ENCODE results near the gene RET.

RET gene

DNA sequence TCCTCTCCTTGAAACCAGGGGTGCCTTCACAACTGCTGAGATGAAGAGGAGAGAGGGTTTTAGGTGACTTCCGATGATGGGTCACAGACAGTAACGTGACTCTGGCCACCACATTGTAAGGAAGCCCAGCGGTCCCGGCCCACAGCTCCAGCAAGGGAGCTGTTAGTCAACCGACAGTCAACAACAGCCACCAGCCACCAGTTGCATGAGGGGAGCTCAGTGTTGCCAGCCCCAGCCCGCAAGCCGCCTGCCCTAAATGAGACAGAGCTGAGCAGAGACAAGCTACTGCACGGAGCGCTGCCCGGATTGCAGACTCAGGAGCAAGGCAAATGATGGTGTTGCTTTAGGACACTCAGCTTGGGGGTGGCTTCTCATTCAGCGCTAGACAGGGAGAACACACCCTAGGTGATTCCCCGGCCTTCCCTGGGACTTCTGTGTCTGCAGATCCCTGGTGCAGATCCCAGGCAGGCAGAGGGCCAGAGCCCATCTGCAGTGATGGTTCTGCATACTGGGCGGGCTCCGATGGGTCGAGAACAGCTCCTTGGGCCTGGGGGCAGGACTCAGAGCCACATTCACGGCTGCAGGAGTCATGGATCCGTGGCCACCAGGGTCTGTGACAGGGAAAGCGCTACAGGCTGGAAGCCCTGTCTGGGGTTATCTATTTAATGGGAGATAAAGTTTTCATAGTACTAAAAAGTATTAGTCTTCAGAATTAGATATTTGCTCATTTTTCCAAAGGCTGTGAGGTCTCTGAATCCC lies 14.3 kb upstream of the RET start:
- Histone ChIP-seq H3K9me2 (replicated peaks; ENCODE audit: control insufficient read depth, low read length) (no peaks in the 10 kb centered on the region), H3K36me3 (ENCODE audit: control insufficient read depth, low read length) (no peaks in the 10 kb centered on the region), H3K27ac (ENCODE audit: low read depth, low read length) (no peak overlapping the region), H3K4me2 (ENCODE audit: low read length) (no peak overlapping the region), H3K9me3 (ENCODE audit: control insufficient read depth, insufficient read depth, low read length) (no peaks in the 10 kb centered on the region), H3K4me3 (ENCODE audit: low read length) (no peak overlapping the region), H4K20me1 (ENCODE audit: control insufficient read depth, insufficient read depth, low read depth, low read length) (no peaks in the 10 kb centered on the region), H3K4me1 (ENCODE audit: control insufficient read depth, low read length) (no peaks in the 10 kb centered on the region), H3K79me2 (ENCODE audit: control insufficient read depth, low read length) (no peaks in the 10 kb centered on the region), H3F3A (ENCODE audit: control insufficient read depth, insufficient read depth) (no peaks in the 10 kb centered on the region), H3K27me3 (ENCODE audit: control insufficient read depth, low read length) (no peaks in the 10 kb centered on the region)
- TF ChIP-seq EZH2phosphoT487 (IDR thresholded peaks at IDR 0.05; ENCODE audit: borderline replicate concordance, low read length), result no peak
- TF ChIP-seq, protein P1, sequence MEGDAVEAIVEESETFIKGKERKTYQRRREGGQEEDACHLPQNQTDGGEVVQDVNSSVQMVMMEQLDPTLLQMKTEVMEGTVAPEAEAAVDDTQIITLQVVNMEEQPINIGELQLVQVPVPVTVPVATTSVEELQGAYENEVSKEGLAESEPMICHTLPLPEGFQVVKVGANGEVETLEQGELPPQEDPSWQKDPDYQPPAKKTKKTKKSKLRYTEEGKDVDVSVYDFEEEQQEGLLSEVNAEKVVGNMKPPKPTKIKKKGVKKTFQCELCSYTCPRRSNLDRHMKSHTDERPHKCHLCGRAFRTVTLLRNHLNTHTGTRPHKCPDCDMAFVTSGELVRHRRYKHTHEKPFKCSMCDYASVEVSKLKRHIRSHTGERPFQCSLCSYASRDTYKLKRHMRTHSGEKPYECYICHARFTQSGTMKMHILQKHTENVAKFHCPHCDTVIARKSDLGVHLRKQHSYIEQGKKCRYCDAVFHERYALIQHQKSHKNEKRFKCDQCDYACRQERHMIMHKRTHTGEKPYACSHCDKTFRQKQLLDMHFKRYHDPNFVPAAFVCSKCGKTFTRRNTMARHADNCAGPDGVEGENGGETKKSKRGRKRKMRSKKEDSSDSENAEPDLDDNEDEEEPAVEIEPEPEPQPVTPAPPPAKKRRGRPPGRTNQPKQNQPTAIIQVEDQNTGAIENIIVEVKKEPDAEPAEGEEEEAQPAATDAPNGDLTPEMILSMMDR (IDR thresholded peaks at IDR 0.05; ENCODE audit: low read depth, low read length, poor library complexity, severe bottlenecking), result no peak

DNA sequence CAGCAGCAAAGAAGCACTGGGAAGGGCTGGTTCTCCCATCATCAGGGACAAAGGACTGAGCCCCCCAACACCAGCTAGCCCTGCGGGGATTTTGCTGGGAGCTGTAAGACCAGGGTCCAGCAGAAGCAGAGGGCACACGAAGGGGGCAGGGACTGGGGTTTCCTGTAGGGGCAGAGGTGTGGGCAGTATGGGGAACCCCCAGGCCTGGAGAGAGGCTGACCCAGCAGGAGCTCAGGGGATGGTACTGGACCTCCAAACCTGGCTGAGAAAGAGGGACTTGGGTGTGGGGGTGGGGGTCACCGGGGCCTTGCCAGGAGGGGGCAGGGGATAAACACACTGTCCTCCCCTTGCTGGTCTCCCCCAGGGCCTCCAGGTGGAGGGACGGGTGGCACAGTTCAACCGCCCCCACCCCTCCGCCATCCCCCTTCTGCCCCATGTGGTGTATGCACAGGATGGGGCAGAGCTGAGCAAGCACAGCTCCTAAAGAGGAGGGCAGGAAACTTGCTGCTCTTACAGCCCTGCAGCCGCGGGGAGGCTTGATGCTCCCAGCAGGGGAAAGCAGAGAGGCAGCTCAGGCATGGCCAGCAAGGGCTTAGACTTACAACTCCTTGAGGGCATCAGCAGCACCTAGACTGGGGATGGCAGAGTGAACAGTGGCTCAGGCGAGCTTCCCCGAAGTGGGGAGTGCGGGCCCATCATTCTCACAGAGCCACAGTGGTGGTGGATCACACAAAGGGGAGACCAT lies 12.4 kb upstream of the RET start:
- no peaks in the 10 kb centered on the region for H3F3A ChIP-seq (ENCODE audit: control insufficient read depth, insufficient read depth)
- no peaks in the 10 kb centered on the region for H3K27me3 ChIP-seq (ENCODE audit: control insufficient read depth, low read length)
- TF ChIP-seq, protein P1 (IDR thresholded peaks at IDR 0.05; ENCODE audit: low read depth, low read length, poor library complexity, severe bottlenecking), result no peak
- TF ChIP-seq EZH2phosphoT487 (IDR thresholded peaks at IDR 0.05; ENCODE audit: borderline replicate concordance, low read length), result no peak
- H3K4me3 ChIP-seq (ENCODE audit: low read length), result no peak overlapping the region
- H3K9me2 ChIP-seq (replicated peaks; ENCODE audit: control insufficient read depth, low read length), result no peaks in the 10 kb centered on the region
- H4K20me1 ChIP-seq (ENCODE audit: control insufficient read depth, insufficient read depth, low read depth, low read length), result no peaks in the 10 kb centered on the region
- H3K27ac ChIP-seq (ENCODE audit: low read depth, low read length), result no peak overlapping the region
- no peaks in the 10 kb centered on the region for H3K4me1 ChIP-seq (ENCODE audit: control insufficient read depth, low read length)
- no peaks in the 10 kb centered on the region for H3K79me2 ChIP-seq (ENCODE audit: control insufficient read depth, low read length)
- H3K36me3 ChIP-seq (ENCODE audit: control insufficient read depth, low read length), result no peaks in the 10 kb centered on the region
- H3K4me2 ChIP-seq (ENCODE audit: low read length), result no peak overlapping the region
- no peaks in the 10 kb centered on the region for H3K9me3 ChIP-seq (ENCODE audit: control insufficient read depth, insufficient read depth, low read length)

DNA sequence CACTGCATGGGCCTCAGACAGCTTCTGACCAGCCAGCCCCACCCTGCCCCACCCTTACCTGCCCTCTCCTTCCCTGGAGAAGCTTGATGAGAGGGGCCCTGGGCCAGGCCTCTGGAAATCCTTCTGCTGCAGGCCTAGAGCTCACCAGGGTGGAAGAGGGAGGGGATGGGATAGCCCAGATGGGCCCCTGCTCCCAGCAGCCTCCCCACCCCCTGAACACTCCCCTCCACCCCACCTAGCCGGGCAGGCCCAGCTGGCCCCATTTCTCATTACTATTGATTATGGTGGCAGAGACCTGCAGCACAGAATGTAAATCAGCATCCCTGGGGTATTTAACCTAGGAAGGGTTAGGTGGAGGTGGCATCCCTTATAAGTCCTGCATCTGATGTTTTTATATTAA lies 11.6 kb upstream of the RET start:
- Histone ChIP-seq H3K4me2 (ENCODE audit: low read length) (no peak overlapping the region), H3K36me3 (ENCODE audit: control insufficient read depth, low read length) (no peaks in the 10 kb centered on the region), H3K27ac (ENCODE audit: low read depth, low read length) (no peak overlapping the region), H4K20me1 (ENCODE audit: control insufficient read depth, insufficient read depth, low read depth, low read length) (no peaks in the 10 kb centered on the region), H3K79me2 (ENCODE audit: control insufficient read depth, low read length) (no peaks in the 10 kb centered on the region), H3K9me3 (ENCODE audit: control insufficient read depth, insufficient read depth, low read length) (no peaks in the 10 kb centered on the region), H3K4me3 (ENCODE audit: low read length) (no peak overlapping the region), H3K9me2 (replicated peaks; ENCODE audit: control insufficient read depth, low read length) (no peaks in the 10 kb centered on the region), H3F3A (ENCODE audit: control insufficient read depth, insufficient read depth) (no peaks in the 10 kb centered on the region), H3K4me1 (ENCODE audit: control insufficient read depth, low read length) (no peaks in the 10 kb centered on the region), H3K27me3 (ENCODE audit: control insufficient read depth, low read length) (no peaks in the 10 kb centered on the region)
- TF ChIP-seq, protein P1 (IDR thresholded peaks at IDR 0.05; ENCODE audit: low read depth, low read length, poor library complexity, severe bottlenecking), result no peak
- TF ChIP-seq EZH2phosphoT487 (IDR thresholded peaks at IDR 0.05; ENCODE audit: borderline replicate concordance, low read length), result no peak

All from DOHH2 (cell line).